Mesenchymal stem cell (in vitro differentiated cells and primary cell): Measurements from ENCODE around the gene BTG4.

Experiments
- DNase-seq: peaks from one replicate; pipeline ENCODE4 v3.0.0-alpha.2; 2013
- H2AFZ ChIP-seq: one replicate; pipeline ENCODE4 v1.6.1; 2013; ENCODE audit warnings: low read depth, mild to moderate bottlenecking, control low read depth, inconsistent platforms, low read length, moderate library complexity
- H2AK5ac ChIP-seq: 2 replicates; pipeline ENCODE4 v1.6.1; 2013; ENCODE audit warnings: low read length, moderate library complexity, mild to moderate bottlenecking, inconsistent platforms; ENCODE audit not compliant: severe bottlenecking
- H2BK120ac ChIP-seq: one replicate; pipeline ENCODE4 v1.6.1; 2013; ENCODE audit warnings: low read depth, mild to moderate bottlenecking, inconsistent platforms, low read length, moderate library complexity
- H2BK12ac ChIP-seq, 2 experiments: one replicate each; pipeline ENCODE4 v1.6.1; 2013; ENCODE audit warnings: inconsistent platforms in 2 of 2, low read length in 2 of 2, mild to moderate bottlenecking in 2 of 2, moderate library complexity in 2 of 2, control low read depth in 1 of 2
- H2BK15ac ChIP-seq: one replicate; pipeline ENCODE4 v1.6.1; 2013; ENCODE audit warnings: mild to moderate bottlenecking, low read depth, inconsistent platforms; ENCODE audit not compliant: poor library complexity, severe bottlenecking
- H2BK5ac ChIP-seq: 2 replicates; pipeline ENCODE4 v1.6.1; 2013; ENCODE audit warnings: low read depth, mild to moderate bottlenecking, low read length, control low read depth, inconsistent platforms; ENCODE audit not compliant: poor library complexity, severe bottlenecking
- H3K14ac ChIP-seq, 2 experiments: one replicate each; pipeline ENCODE4 v1.6.1; 2013; ENCODE audit warnings: inconsistent platforms in 2 of 2, low read length in 2 of 2, control low read depth in 1 of 2, mild to moderate bottlenecking in 1 of 2, moderate library complexity in 1 of 2
- H3K18ac ChIP-seq, 2 experiments: one replicate each; pipeline ENCODE4 v1.6.1; 2013; ENCODE audit warnings: inconsistent platforms in 2 of 2, low read length in 2 of 2, control low read depth in 1 of 2, low read depth in 1 of 2, mild to moderate bottlenecking in 1 of 2
- H3K23ac ChIP-seq, 2 experiments: one replicate each; pipeline ENCODE4 v1.6.1; 2013; ENCODE audit warnings: inconsistent platforms in 2 of 2, low read length in 2 of 2, mild to moderate bottlenecking in 2 of 2, moderate library complexity in 2 of 2, control low read depth in 1 of 2
- H3K27ac ChIP-seq: 2 replicates; pipeline ENCODE4 v1.5.1; 2013; ENCODE audit warnings: mild to moderate bottlenecking, moderate library complexity, low read length, control low read depth, inconsistent platforms; ENCODE audit not compliant: poor library complexity, severe bottlenecking
- H3K27me3 ChIP-seq, 2 experiments: 2 replicates each; pipeline versions ENCODE4 v1.6.1 to v1.7.0; 2013; ENCODE audit warnings: low read length in 2 of 2, mild to moderate bottlenecking in 2 of 2, moderate library complexity in 2 of 2, control low read depth in 1 of 2, inconsistent platforms in 1 of 2; ENCODE audit not compliant: control insufficient read depth in 1 of 2, insufficient read depth in 1 of 2
- H3K36me3 ChIP-seq, 2 experiments: 2 replicates each; pipeline versions ENCODE4 v1.6.1 to v1.7.0; 2013; ENCODE audit warnings: low read length in 2 of 2, control low read depth in 1 of 2, inconsistent platforms in 1 of 2, low read depth in 1 of 2, mild to moderate bottlenecking in 1 of 2; ENCODE audit not compliant: insufficient read depth in 2 of 2, control insufficient read depth in 1 of 2
- H3K4ac ChIP-seq, 2 experiments: one replicate each; pipeline ENCODE4 v1.6.1; 2013; ENCODE audit warnings: inconsistent platforms in 2 of 2, low read length in 2 of 2, mild to moderate bottlenecking in 2 of 2, moderate library complexity in 2 of 2, control low read depth in 1 of 2, low read depth in 1 of 2
- H3K4me1 ChIP-seq: 2 replicates; pipeline ENCODE4 v1.6.1; 2013; ENCODE audit warnings: low read depth, low read length, control low read depth; ENCODE audit not compliant: control insufficient read depth, insufficient read depth
- H3K4me2 ChIP-seq: 2 replicates; pipeline ENCODE4 v1.6.1; 2013; ENCODE audit warnings: low read length, mild to moderate bottlenecking, inconsistent platforms; ENCODE audit not compliant: poor library complexity, severe bottlenecking
- H3K4me3 ChIP-seq, 2 experiments: 2 replicates each; pipeline versions ENCODE4 v1.5.1 to v1.7.0; 2013; ENCODE audit warnings: low read length in 2 of 2, mild to moderate bottlenecking in 2 of 2, control low read depth in 1 of 2, low read depth in 1 of 2; ENCODE audit not compliant: insufficient read depth in 1 of 2
- H3K79me1 ChIP-seq: replicated peaks from 2 replicates; pipeline ENCODE4 v1.6.1; 2013; ENCODE audit warnings: mild to moderate bottlenecking, control low read depth, low read length, inconsistent platforms; ENCODE audit not compliant: poor library complexity, severe bottlenecking
- H3K9ac ChIP-seq: 2 replicates; pipeline ENCODE4 v1.7.0; 2013; ENCODE audit warnings: mild to moderate bottlenecking, low read length, moderate library complexity
- H3K9me3 ChIP-seq: 2 replicates; pipeline ENCODE4 v1.7.0; 2013; ENCODE audit warnings: mild to moderate bottlenecking, low read length; ENCODE audit not compliant: control insufficient read depth
- H4K8ac ChIP-seq: one replicate; pipeline ENCODE4 v1.6.1; 2013; ENCODE audit warnings: inconsistent platforms, mild to moderate bottlenecking, low read length, moderate library complexity
- H4K91ac ChIP-seq: one replicate; pipeline ENCODE4 v1.6.1; 2013; ENCODE audit warnings: mild to moderate bottlenecking, low read length, inconsistent platforms
- WGBS: methylation state at CpG from one replicate; pipeline ENCODE4 v1.1.7; 2013; ENCODE audit warnings: mixed read lengths; 5-methylcytosine and 5-hydroxymethylcytosine counted together

The BTG4 gene

GRCh38 chr11:111490496-111490895 is 21.7 kb downstream of the BTG4 start:
- DNase-seq = no peak
- H3K4me3 ChIP-seq = no peak overlapping the region
- no peak overlapping the region for H3K23ac ChIP-seq
- H2BK12ac ChIP-seq = no peak overlapping the region
- H3K9ac ChIP-seq = no peak overlapping the region
- no peak overlapping the region for H2BK15ac ChIP-seq
- H2AFZ ChIP-seq = no peak overlapping the region
- no peak overlapping the region for H2BK120ac ChIP-seq
- H3K27me3 ChIP-seq = peaks cover 0 to 7% of the 10 kb centered on the region in 2 experiments
- 100% methylated on average over 1 of the region's 1 CpG for WGBS
- H4K91ac ChIP-seq = no peak overlapping the region
- H4K8ac ChIP-seq = no peak overlapping the region
- no peak overlapping the region for H3K27ac ChIP-seq
- peaks cover 8% of the 10 kb centered on the region for H3K9me3 ChIP-seq
- no peak overlapping the region for H3K18ac ChIP-seq
- H3K4ac ChIP-seq = no peak overlapping the region
- H3K79me1 ChIP-seq = no peaks in the 10 kb centered on the region
- no peaks in the 10 kb centered on the region for H3K36me3 ChIP-seq
- no peaks in the 10 kb centered on the region for H3K4me1 ChIP-seq
- H2BK5ac ChIP-seq = no peak overlapping the region
- no peak overlapping the region for H3K4me2 ChIP-seq
- no peak overlapping the region for H2AK5ac ChIP-seq
- H3K14ac ChIP-seq = no peak overlapping the region

- DNase-seq = no peak
- H4K91ac ChIP-seq = no peak overlapping the region
- no peak overlapping the region for H2AK5ac ChIP-seq
These were observed 28.8 kb downstream of the BTG4 start for GRCh38 chr11:111483431-111483830.

GRCh38 chr11:111479666-111480065 is 32.5 kb downstream of the BTG4 start:
- Histone ChIP-seq H3K27ac (no peak overlapping the region), H4K91ac (no peak overlapping the region), H2BK15ac (no peak overlapping the region), H3K4ac (no peak overlapping the region), H3K79me1 (no peaks in the 10 kb centered on the region), H3K36me3 (no peaks in the 10 kb centered on the region), H3K18ac (no peak overlapping the region), H3K4me1 (no peaks in the 10 kb centered on the region), H3K14ac (no peak overlapping the region), H2AK5ac (no peak overlapping the region), H3K27me3 (no peaks in the 10 kb centered on the region), H3K4me2 (no peak overlapping the region), H3K4me3 (no peak overlapping the region), H4K8ac (no peak overlapping the region), H3K9ac (no peak overlapping the region), H3K23ac (no peak overlapping the region), H2BK120ac (no peak overlapping the region), H2AFZ (no peak overlapping the region), H2BK5ac (no peak overlapping the region), H2BK12ac (no peak overlapping the region), H3K9me3 (peaks cover 29% of the 10 kb centered on the region)
- WGBS = no CpG with 5 or more reads among the region's 1 CpG
- DNase-seq = no peak

More at GRCh38 chr11:111483431-111483830, 28.8 kb downstream of the BTG4 start:
- no peak overlapping the region for H3K14ac ChIP-seq
- H2BK15ac ChIP-seq = no peak overlapping the region
- H2AFZ ChIP-seq = no peak overlapping the region
- peaks cover 37% of the 10 kb centered on the region for H3K9me3 ChIP-seq
- H2BK120ac ChIP-seq = no peak overlapping the region
- no peak overlapping the region for H2BK12ac ChIP-seq
- H4K8ac ChIP-seq = no peak overlapping the region
- no peaks in the 10 kb centered on the region for H3K79me1 ChIP-seq
- no peak overlapping the region for H3K4me2 ChIP-seq
- no peaks in the 10 kb centered on the region for H3K36me3 ChIP-seq
- H3K27me3 ChIP-seq = no peaks in the 10 kb centered on the region
- H2BK5ac ChIP-seq = no peak overlapping the region
- H3K18ac ChIP-seq = no peak overlapping the region
- H3K9ac ChIP-seq = no peak overlapping the region
- no peak overlapping the region for H3K27ac ChIP-seq
- H3K4me3 ChIP-seq = no peak overlapping the region
- no peak overlapping the region for H3K4ac ChIP-seq
- H3K23ac ChIP-seq = no peak overlapping the region
- no peaks in the 10 kb centered on the region for H3K4me1 ChIP-seq

- no peak overlapping the region for H2AFZ ChIP-seq
- no peaks in the 10 kb centered on the region for H3K4me1 ChIP-seq
- DNase-seq = no peak
- no peaks in the 10 kb centered on the region for H3K79me1 ChIP-seq
- no peak overlapping the region for H3K9ac ChIP-seq
- H3K27ac ChIP-seq = no peak overlapping the region
- H4K8ac ChIP-seq = no peak overlapping the region
- no peak overlapping the region for H3K4me3 ChIP-seq
- no peaks in the 10 kb centered on the region for H3K36me3 ChIP-seq
- H2BK12ac ChIP-seq = no peak overlapping the region
- H2BK15ac ChIP-seq = no peak overlapping the region
- no peak overlapping the region for H2BK5ac ChIP-seq
- peaks cover 11% of the 10 kb centered on the region for H3K9me3 ChIP-seq
- no peak overlapping the region for H4K91ac ChIP-seq
- H3K23ac ChIP-seq = no peak overlapping the region
- 95% methylated on average over 2 of the region's 2 CpGs for WGBS
- H3K14ac ChIP-seq = no peak overlapping the region
- H2BK120ac ChIP-seq = no peak overlapping the region
- no peak overlapping the region for H2AK5ac ChIP-seq
- no peak overlapping the region for H3K18ac ChIP-seq
- H3K27me3 ChIP-seq = no peaks in the 10 kb centered on the region
- H3K4me2 ChIP-seq = no peak overlapping the region
- no peak overlapping the region for H3K4ac ChIP-seq
These were observed 34.3 kb downstream of the BTG4 start for GRCh38 chr11:111477898-111478297.
